ENCODE measurements around the gene ITGB6.

The ITGB6 gene

GRCh38 chr2:160199683-160200389 lies at the start of gene ITGB6:
Gene ITGB6, minus strand, starts transcription at chr2:160200272. Its CDS starts 209 bp downstream, at chr2:160200063.
- DNase-seq (ENCODE audit: low read depth) = no peak

GRCh38 chr2:160247296-160248035 lies 47.4 kb upstream of the ITGB6 start:
- DNase-seq (ENCODE audit: low read depth) = no peak

- DNase-seq (ENCODE audit: low read depth) = peak; percentile 70
Measured at GRCh38 chr2:160246356-160246755, 46.3 kb upstream of the ITGB6 start.

- no peak for DNase-seq (ENCODE audit: low read depth)
Measured at GRCh38 chr2:160245614-160246155, 45.6 kb upstream of the ITGB6 start.

GRCh38 chr2:160242893-160243564 lies 43.0 kb upstream of the ITGB6 start:
- DNase-seq (ENCODE audit: low read depth) = no peak

- peak; percentile 74 for DNase-seq (ENCODE audit: low read depth)
Measured at GRCh38 chr2:160241251-160242137, 41.4 kb upstream of the ITGB6 start.

GRCh38 chr2:160239436-160239835 lies 39.4 kb upstream of the ITGB6 start:
- DNase-seq (ENCODE audit: low read depth) = no peak

GRCh38 chr2:160238392-160238791 lies 38.3 kb upstream of the ITGB6 start:
- no peak for DNase-seq (ENCODE audit: low read depth)

GRCh38 chr2:160232905-160233475 lies 32.9 kb upstream of the ITGB6 start:
- DNase-seq (ENCODE audit: low read depth) = no peak

- peak; percentile 65 for DNase-seq (ENCODE audit: low read depth)
Measured at GRCh38 chr2:160229591-160229990, 29.5 kb upstream of the ITGB6 start.

- DNase-seq (ENCODE audit: low read depth) = peak; percentile 95
Measured at GRCh38 chr2:160228141-160228917, 28.3 kb upstream of the ITGB6 start.

- DNase-seq (ENCODE audit: low read depth) = peak; percentile 77
Measured at GRCh38 chr2:160227293-160227915, 27.3 kb upstream of the ITGB6 start.

- no peak for DNase-seq (ENCODE audit: low read depth)
Measured at GRCh38 chr2:160226367-160226766, 26.3 kb upstream of the ITGB6 start.

- DNase-seq (ENCODE audit: low read depth) = no peak
Measured at GRCh38 chr2:160225722-160226121, 25.6 kb upstream of the ITGB6 start.

- DNase-seq (ENCODE audit: low read depth) = no peak
Measured at GRCh38 chr2:160224507-160224906, 24.4 kb upstream of the ITGB6 start.

GRCh38 chr2:160224060-160224459 lies 24.0 kb upstream of the ITGB6 start:
- peak; percentile 89 for DNase-seq (ENCODE audit: low read depth)

- DNase-seq (ENCODE audit: low read depth) = no peak
Measured at GRCh38 chr2:160223560-160223959, 23.5 kb upstream of the ITGB6 start.

- no peak for DNase-seq (ENCODE audit: low read depth)
Measured at GRCh38 chr2:160222546-160223283, 22.6 kb upstream of the ITGB6 start.
